GM23248 (cell line): ENCODE measurements around the gene BPIFB2. TPM values are rescaled to one million over a fixed set of nuclear protein-coding genes. Genes with fewer than 3 reads are reported as not detected.

ENCODE experiments used
- DNase-seq: peaks from one replicate; pipeline ENCODE4 v3.0.0-alpha.2; 2015
- H2AFZ ChIP-seq: fragments of 200-600 bp; sonication (generic); 2 replicates; pipeline ENCODE4 v1.6.1; 2016; ENCODE audit warnings: antibody characterized with exemption
- H3F3A ChIP-seq: fragments of 200-600 bp; sonication (generic); 2 replicates; pipeline ENCODE4 v1.6.1; 2016; ENCODE audit warnings: mild to moderate bottlenecking, antibody characterized with exemption, mixed run types; ENCODE audit not compliant: insufficient read depth
- H3K27ac ChIP-seq: fragments of 200-600 bp; sonication (generic); 2 replicates; pipeline ENCODE4 v1.5.1; 2016; ENCODE audit warnings: mild to moderate bottlenecking
- H3K27me3 ChIP-seq: fragments of 200-600 bp; sonication (generic); replicated peaks from 2 replicates; pipeline ENCODE4 v1.6.1; 2016; ENCODE audit warnings: mild to moderate bottlenecking; ENCODE audit not compliant: insufficient read depth
- H3K36me3 ChIP-seq: fragments of 200-600 bp; sonication (generic); 2 replicates; pipeline ENCODE4 v1.6.1; 2016; ENCODE audit warnings: low read depth, mild to moderate bottlenecking
- H3K4me1 ChIP-seq: fragments of 200-600 bp; sonication (generic); 2 replicates; pipeline ENCODE4 v1.6.1; 2016; ENCODE audit warnings: mild to moderate bottlenecking; ENCODE audit not compliant: insufficient read depth
- H3K4me2 ChIP-seq: fragments of 200-600 bp; sonication (generic); one replicate; pipeline ENCODE4 v1.6.1; 2016; ENCODE audit warnings: mild to moderate bottlenecking; ENCODE audit not compliant: unreplicated experiment
- H3K4me3 ChIP-seq: fragments of 200-600 bp; sonication (generic); 2 replicates; pipeline ENCODE4 v1.5.1; 2016; ENCODE audit warnings: mild to moderate bottlenecking
- H3K79me2 ChIP-seq: fragments of 200-600 bp; sonication (generic); 2 replicates; pipeline ENCODE4 v1.6.1; 2016; ENCODE audit warnings: mild to moderate bottlenecking; ENCODE audit not compliant: insufficient read depth
- H3K9ac ChIP-seq: fragments of 200-600 bp; sonication (generic); 2 replicates; pipeline ENCODE4 v1.6.1; 2016; ENCODE audit warnings: mild to moderate bottlenecking
- H3K9me2 ChIP-seq: fragments of 200-600 bp; sonication (generic); 2 replicates; pipeline ENCODE4 v1.6.1; 2016; ENCODE audit warnings: mixed run types, mild to moderate bottlenecking, moderate library complexity; ENCODE audit not compliant: insufficient read depth
- H3K9me3 ChIP-seq: fragments of 200-600 bp; sonication (generic); one replicate; pipeline ENCODE4 v1.6.1; 2017; ENCODE audit warnings: low read depth
- H4K20me1 ChIP-seq: fragments of 200-600 bp; sonication (generic); 2 replicates; pipeline ENCODE4 v1.6.0; 2016; ENCODE audit not compliant: insufficient read depth
- EZH2 ChIP-seq: fragments of 200-600 bp; sonication (generic); IDR thresholded peaks from 2 replicates; pipeline ENCODE4 v1.6.1; 2018; ENCODE audit warnings: antibody characterized with exemption, mild to moderate bottlenecking; ENCODE audit not compliant: insufficient read depth, poor library complexity, severe bottlenecking
- EZH2phosphoT487 ChIP-seq: fragments of 200-600 bp; sonication (generic); IDR thresholded peaks from 2 replicates; pipeline ENCODE4 v1.6.1; 2018; ENCODE audit warnings: antibody characterized with exemption, moderate library complexity, mild to moderate bottlenecking, low read depth; ENCODE audit not compliant: insufficient read depth
- WGBS, 2 experiments: methylation state at CpG; one replicate each; pipeline ENCODE4 v1.1.6; 2015 to 2017; ENCODE audit warnings: low lambda C conversion rate in 2 of 2, low coverage in 1 of 2; ENCODE audit errors: missing lambda C conversion rate in 2 of 2; 5-methylcytosine and 5-hydroxymethylcytosine counted together
- in situ Hi-C: fragments of 300-500 bp; cut with MboI; formaldehyde crosslinking; loops from 2 replicates; pipeline ENCODE4 v1.15.0; 2020
- polyA plus RNA-seq: library from polyadenylated mRNA; unstranded; fragments of >200 nt; fragmentation: Nextera tagmentation; extraction: Ambion mirVana; gene quantifications from 2 replicates; pipeline ENCODE4 v1.2.1, GENCODE V29; 2016
- total RNA-seq: library from RNA; depleted of rRNA; stranded (reverse); fragments of >200 nt; shearing (Covaris generic); gene quantifications from 2 replicates; pipeline ENCODE4 v1.2.3, GENCODE V29; 2014

BPIFB2 gene
- total and polyA plus RNA-seq, 2 experiments from 2014 or later, result not detected

DNA sequence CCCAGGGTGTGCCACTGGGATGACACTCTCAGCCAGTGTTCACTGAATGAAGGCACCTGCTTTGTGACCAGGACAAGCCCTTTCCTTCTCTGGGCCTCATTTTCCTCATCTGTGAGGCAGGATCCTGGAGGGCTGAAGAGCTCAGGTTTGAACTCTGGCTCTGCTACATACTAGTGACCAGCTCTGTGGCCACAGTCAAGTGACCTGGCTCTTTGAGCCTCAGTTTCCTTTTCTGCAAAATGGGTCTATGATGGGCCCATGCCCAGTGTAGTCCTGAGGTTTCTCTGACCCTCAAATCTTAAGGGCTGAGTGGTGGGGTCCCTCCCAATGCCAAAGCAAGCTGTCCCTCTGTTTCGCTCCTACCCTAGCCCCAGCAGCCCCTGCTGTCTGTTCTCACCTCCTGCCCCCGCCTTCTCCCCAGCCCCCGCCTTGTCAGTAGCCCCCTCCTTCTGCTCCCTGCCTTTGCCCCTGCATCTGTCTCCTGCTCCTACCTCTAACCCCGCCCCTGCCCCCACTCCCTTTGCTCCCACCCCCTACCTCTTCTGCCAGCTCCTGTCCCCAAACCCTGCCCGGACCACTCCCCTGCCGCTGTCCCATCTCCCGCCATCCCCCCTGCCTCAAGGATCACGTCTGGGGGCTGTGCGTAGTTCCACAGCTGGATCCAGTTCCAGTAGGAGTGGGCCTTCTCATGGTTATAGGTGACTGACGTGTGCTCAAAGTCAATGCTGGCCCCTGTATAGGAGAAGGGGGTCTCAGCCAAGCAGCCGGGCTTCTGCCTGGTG is 20.3 kb upstream of the BPIFB2 start:
- no peak overlapping the region for H3K9ac ChIP-seq
- no peaks in the 10 kb centered on the region for H4K20me1 ChIP-seq
- H3K9me3 ChIP-seq, result no peaks in the 10 kb centered on the region
- no peaks in the 10 kb centered on the region for H3F3A ChIP-seq
- in situ Hi-C loops, result no loop called here
- no peak overlapping the region for H2AFZ ChIP-seq
- no peak for DNase-seq
- no peaks in the 10 kb centered on the region for H3K4me1 ChIP-seq
- WGBS, 2 experiments, result 30 to 41% methylated on average over 5 to 11 of the region's 11 CpGs
- H3K27ac ChIP-seq, result no peak overlapping the region
- no peaks in the 10 kb centered on the region for H3K36me3 ChIP-seq
- no peak overlapping the region for H3K4me3 ChIP-seq
- no peak overlapping the region for H3K4me2 ChIP-seq
- H3K9me2 ChIP-seq, result no peaks in the 10 kb centered on the region
- H3K79me2 ChIP-seq, result no peaks in the 10 kb centered on the region
- TF ChIP-seq EZH2phosphoT487 (no peak), EZH2 (no peak)
- H3K27me3 ChIP-seq, result peaks cover 17% of the 10 kb centered on the region

DNA sequence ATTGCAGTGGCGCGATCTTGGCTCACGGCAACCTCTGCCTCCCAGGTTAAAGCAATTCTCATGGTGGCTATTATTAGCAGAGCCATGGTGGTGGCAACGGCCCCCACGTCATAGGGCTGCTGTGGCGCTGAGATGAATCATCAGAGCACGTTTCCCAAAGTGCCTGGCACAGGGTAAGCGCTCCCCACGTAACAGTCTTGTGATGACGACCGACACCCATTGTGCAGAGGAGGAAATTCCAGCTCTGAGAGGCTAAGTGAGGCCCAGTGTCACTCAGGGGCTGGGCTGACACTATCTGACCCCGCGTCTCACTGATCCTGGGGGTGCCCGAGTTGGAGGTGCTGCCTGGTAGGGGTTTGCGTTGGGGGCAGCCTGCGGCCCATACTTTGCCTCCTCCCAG is 19.5 kb upstream of the BPIFB2 start:
- 61 to 72% methylated on average over 16 of the region's 16 CpGs for WGBS, 2 experiments
- Histone ChIP-seq H3K4me2 (no peak overlapping the region), H3K79me2 (no peaks in the 10 kb centered on the region), H3K27me3 (peaks cover 22% of the 10 kb centered on the region), H2AFZ (no peak overlapping the region), H3K36me3 (no peaks in the 10 kb centered on the region), H3K27ac (no peak overlapping the region), H4K20me1 (no peaks in the 10 kb centered on the region), H3K9me3 (no peaks in the 10 kb centered on the region), H3K4me3 (no peak overlapping the region), H3F3A (no peaks in the 10 kb centered on the region), H3K9me2 (no peaks in the 10 kb centered on the region), H3K9ac (no peak overlapping the region), H3K4me1 (no peaks in the 10 kb centered on the region)
- no peak for DNase-seq
- in situ Hi-C loops, result no loop called here
- TF ChIP-seq EZH2phosphoT487 (no peak), EZH2 (no peak)

DNA sequence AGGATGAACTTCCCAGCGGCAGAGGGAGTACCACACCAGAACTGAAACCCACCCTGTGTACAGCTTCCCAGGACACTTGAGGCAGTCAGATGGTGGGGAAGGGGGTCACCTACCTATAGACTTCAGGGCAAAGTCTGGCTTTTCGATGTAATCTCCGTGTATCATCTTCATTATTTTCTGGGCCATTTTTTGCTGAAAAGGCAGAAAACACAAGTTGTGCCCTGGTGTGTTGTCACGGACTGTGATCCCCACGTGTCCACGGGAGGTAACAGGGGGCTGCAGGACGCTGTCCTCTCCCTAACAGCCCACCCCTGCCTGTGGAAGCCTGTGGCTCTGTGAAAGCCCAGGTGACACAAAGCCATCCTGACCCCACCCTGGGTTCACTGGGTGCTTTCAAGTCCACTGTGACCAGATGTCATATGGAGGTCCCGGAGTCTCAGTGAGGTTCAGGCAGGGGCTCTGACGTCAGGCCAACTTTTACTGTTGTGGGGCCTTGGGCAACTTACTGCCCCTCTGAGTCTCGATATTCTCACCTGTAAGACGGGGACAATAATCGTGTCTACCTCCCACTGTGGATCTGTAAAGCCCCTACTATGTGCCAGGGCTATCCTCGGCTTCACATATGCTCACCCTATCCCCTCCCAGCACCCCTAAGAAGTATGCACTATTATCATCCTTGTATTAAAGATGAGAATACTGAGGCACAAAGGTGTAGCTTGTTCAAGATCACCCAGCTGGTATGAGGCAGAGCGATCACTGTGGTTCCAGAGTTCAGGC is 17.8 kb upstream of the BPIFB2 start:
- 48 to 53% methylated on average over 14 of the region's 14 CpGs for WGBS, 2 experiments
- H3K27me3 ChIP-seq, result peaks cover 29% of the 10 kb centered on the region
- H3K9ac ChIP-seq, result no peak overlapping the region

GRCh38 chr20:32990426-32990825 is 17.1 kb upstream of the BPIFB2 start:
- Histone ChIP-seq H2AFZ (no peak overlapping the region), H3K4me2 (no peak overlapping the region), H3K9me3 (no peaks in the 10 kb centered on the region), H3K4me3 (no peak overlapping the region), H3K9ac (no peak overlapping the region), H3K27ac (no peak overlapping the region), H4K20me1 (no peaks in the 10 kb centered on the region), H3K27me3 (peaks cover 31% of the 10 kb centered on the region), H3K79me2 (no peaks in the 10 kb centered on the region), H3F3A (no peaks in the 10 kb centered on the region), H3K36me3 (no peaks in the 10 kb centered on the region), H3K9me2 (no peaks in the 10 kb centered on the region), H3K4me1 (no peaks in the 10 kb centered on the region)
- DNase-seq, result no peak
- in situ Hi-C loops, result no loop called here
- 2 to 10% methylated on average over 3 of the region's 3 CpGs for WGBS, 2 experiments
- no peak for TF ChIP-seq EZH2phosphoT487
- TF ChIP-seq EZH2, result no peak

More for the DNA sequence above, 17.8 kb upstream of the BPIFB2 start:
- no peak for DNase-seq
- Histone ChIP-seq H3K27ac (no peak overlapping the region), H3K36me3 (no peaks in the 10 kb centered on the region), H4K20me1 (no peaks in the 10 kb centered on the region), H3K4me1 (no peaks in the 10 kb centered on the region), H3K79me2 (no peaks in the 10 kb centered on the region), H3K4me2 (no peak overlapping the region), H3K9me3 (no peaks in the 10 kb centered on the region), H3K9me2 (no peaks in the 10 kb centered on the region), H3F3A (no peaks in the 10 kb centered on the region), H2AFZ (no peak overlapping the region), H3K4me3 (no peak overlapping the region)
- in situ Hi-C loops, result no loop called here
- TF ChIP-seq EZH2phosphoT487 (no peak), EZH2 (no peak)
